Endothelial cell of umbilical vein (primary cell): Measurements from ENCODE around the gene GC. TPM values are rescaled to one million over a fixed set of nuclear protein-coding genes. Genes with fewer than 3 reads are reported as not detected.

Experiments used
- BruUV-seq: library from RNA; stranded (reverse); fragments of 400-500 nt; replicated peaks from 2 replicates; lab custom pipeline; 2021; lab: Mats Ljungman, UMichigan
- CTCF ChIA-PET: fragments of 300-600, 350-600 bp; sonication (Branson Sonifier 250); formaldehyde crosslinking; loops from one replicate; lab custom pipeline; 2021; ENCODE audit warnings: antibody characterized with exemption, inconsistent platforms; lab: Charles Lee
- POLR2A ChIA-PET: fragments of 300-600, 350-600 bp; sonication (Branson Sonifier 250); formaldehyde crosslinking; loops from one replicate; lab custom pipeline; 2021; ENCODE audit warnings: antibody characterized with exemption, inconsistent platforms; lab: Charles Lee
- DNase-seq: peaks from one replicate; pipeline ENCODE4 v3.0.0-alpha.2; 2011; ENCODE audit warnings: low read depth, low spot score
- FAIRE-seq: peaks from 2 replicates; lab custom pipeline; 2011; peaks lifted over from hg19 to GRCh38; lab: Jason Lieb, UNC
- H2AFZ ChIP-seq: 2 replicates; pipeline ENCODE4 v1.6.0; 2012; ENCODE audit warnings: low read depth, low read length, control low read depth, inconsistent platforms
- H3K27ac ChIP-seq: 2 replicates; pipeline ENCODE4 v1.5.1; 2011; ENCODE audit warnings: low read depth, mild to moderate bottlenecking, control low read depth, low read length, moderate library complexity; ENCODE audit not compliant: insufficient read depth
- H3K27me3 ChIP-seq, 2 experiments: 2 replicates each; pipeline versions ENCODE4 v1.6.0 to v1.6.1; 2011; ENCODE audit warnings: low read length in 2 of 2, mixed read lengths in 1 of 2; ENCODE audit not compliant: control insufficient read depth in 2 of 2, insufficient read depth in 2 of 2
- H3K36me3 ChIP-seq, 2 experiments: 2 replicates in 1 of 2; 3 replicates in 1 of 2; pipeline ENCODE4 v1.5.1; 2011; ENCODE audit warnings: low read length in 2 of 2, mild to moderate bottlenecking in 1 of 2, moderate library complexity in 1 of 2; ENCODE audit not compliant: control insufficient read depth in 2 of 2, insufficient read depth in 2 of 2; ENCODE audit errors: extremely low read depth in 1 of 2
- H3K4me1 ChIP-seq: 3 replicates; pipeline ENCODE4 v1.5.1; 2011; ENCODE audit warnings: mild to moderate bottlenecking, low read length; ENCODE audit not compliant: control insufficient read depth, insufficient read depth; ENCODE audit errors: extremely low read depth
- H3K4me2 ChIP-seq: 2 replicates; pipeline ENCODE4 v1.6.1; 2011; ENCODE audit warnings: low read length, control low read depth, mixed read lengths; ENCODE audit not compliant: insufficient read depth
- H3K4me3 ChIP-seq, 3 experiments: fragments of 200-600 bp in 1 of 3; sonication (generic), shearing (Covaris generic) in 1 of 3; replicated peaks in 1 of 3; 2 replicates each; pipeline ENCODE4 v1.5.1; 2011 to 2016; ENCODE audit warnings: control low read depth in 3 of 3, low read length in 3 of 3, mild to moderate bottlenecking in 2 of 3, inconsistent platforms in 1 of 3, low read depth in 1 of 3, moderate library complexity in 1 of 3; ENCODE audit not compliant: insufficient read depth in 1 of 3
- H3K79me2 ChIP-seq: 2 replicates; pipeline ENCODE4 v1.6.0; 2012; ENCODE audit warnings: low read length, inconsistent platforms; ENCODE audit not compliant: control insufficient read depth, insufficient read depth
- H3K9ac ChIP-seq: replicated peaks from 2 replicates; pipeline ENCODE3; 2011; ENCODE audit warnings: low read length, control low read depth; ENCODE audit not compliant: insufficient read depth; ENCODE audit errors: extremely low read depth
- H3K9me1 ChIP-seq: replicated peaks from 3 replicates; pipeline ENCODE4 v1.6.0; 2011; ENCODE audit warnings: mild to moderate bottlenecking, low read length; ENCODE audit not compliant: control insufficient read depth, insufficient read depth; ENCODE audit errors: extremely low read depth
- H3K9me3 ChIP-seq: replicated peaks from 2 replicates; pipeline ENCODE4 v1.5.1; 2012; ENCODE audit warnings: low read length, inconsistent platforms; ENCODE audit not compliant: control insufficient read depth, insufficient read depth
- H4K20me1 ChIP-seq: replicated peaks from 2 replicates; pipeline ENCODE3; 2011; ENCODE audit warnings: mild to moderate bottlenecking, low read length; ENCODE audit not compliant: control insufficient read depth, insufficient read depth; ENCODE audit errors: extremely low read depth
- EZH2 ChIP-seq: IDR thresholded peaks from 2 replicates; pipeline ENCODE4 v1.6.1; 2012; ENCODE audit warnings: borderline replicate concordance, low read depth, mild to moderate bottlenecking, moderate library complexity, low read length, inconsistent platforms; ENCODE audit not compliant: severe bottlenecking
- FOS ChIP-seq: IDR thresholded peaks from 2 replicates; pipeline ENCODE4 v1.6.1; 2011; ENCODE audit warnings: mild to moderate bottlenecking, low read length, moderate library complexity, borderline replicate concordance; ENCODE audit not compliant: insufficient read depth
- GATA2 ChIP-seq: IDR thresholded peaks from 2 replicates; pipeline ENCODE4 v1.7.0; 2011; ENCODE audit warnings: low read depth, mild to moderate bottlenecking, moderate library complexity, mixed read lengths, low read length; ENCODE audit not compliant: insufficient read length, insufficient read depth
- JUN ChIP-seq: IDR thresholded peaks from 2 replicates; pipeline ENCODE4 v1.6.1; 2011; ENCODE audit warnings: borderline replicate concordance, low read depth; ENCODE audit not compliant: insufficient read length, insufficient read depth
- MYC ChIP-seq: IDR thresholded peaks from one replicate; pipeline ENCODE4 v1.6.1; 2011; ENCODE audit warnings: mild to moderate bottlenecking, low read depth, low read length
- POLR2A ChIP-seq: IDR thresholded peaks from 2 replicates; pipeline ENCODE4 v1.6.1; 2012; ENCODE audit warnings: low read depth, mild to moderate bottlenecking, control low read depth, low read length
- POLR2AphosphoS5 ChIP-seq: IDR thresholded peaks from 2 replicates; pipeline ENCODE4 v1.6.1; 2012; ENCODE audit warnings: low read depth, mild to moderate bottlenecking, control low read depth, low read length, moderate library complexity; ENCODE audit not compliant: insufficient read depth
- dilution Hi-C: fragments of 300-500 bp; cut with MboI; formaldehyde crosslinking; loops from one replicate; pipeline ENCODE4 v1.15.0; 2019; ENCODE audit warnings: low sequenced_read_pairs; ENCODE audit not compliant: extremely low pct_ligation_motif_present
- intact Hi-C: fragments of 100-400 bp; cut with micrococcal nuclease; formaldehyde crosslinking; loops from one replicate; pipeline ENCODE4 v1.10.0; 2022
- polyA plus RNA-seq, 4 experiments: library from polyadenylated mRNA; depleted of rRNA in 3 of 4; stranded (reverse) in 3 of 4; unstranded in 1 of 4; fragments of >200 nt; gene quantifications; 2 replicates each; pipeline versions ENCODE4 v1.2.1 to v1.2.3, GENCODE V29; 2011 to 2012; ENCODE audit warnings: missing spikeins in 1 of 4
- small RNA-seq: library from RNA; depleted of rRNA; stranded (forward); fragments of <200 nt; gene quantifications from one replicate; pipeline ENCODE3, GENCODE V24; 2012; ENCODE audit warnings: low replicate concordance, low read depth; ENCODE audit not compliant: insufficient read depth, insufficient read length
- total RNA-seq: library from RNA; stranded (reverse); gene quantifications from 2 replicates; pipeline ENCODE4 v1.2.3, GENCODE V29; 2021
- TF ChIP-seq, protein P1 (sequence below): IDR thresholded peaks from 2 replicates; pipeline ENCODE4 v1.6.1; 2011; ENCODE audit not compliant: insufficient read depth, insufficient read length
- TF ChIP-seq, protein P2 (sequence below), 2 donors: IDR thresholded peaks; 1 replicate in 1 of 2; 2 replicates in 1 of 2; pipeline ENCODE4 v1.5.1; 2011; ENCODE audit warnings: low read length in 2 of 2, mild to moderate bottlenecking in 2 of 2, moderate library complexity in 2 of 2, control low read depth in 1 of 2, inconsistent platforms in 1 of 2, low read depth in 1 of 2; ENCODE audit not compliant: insufficient read depth in 1 of 2; ENCODE audit errors: extremely low read depth in 1 of 2

Gene GC
- total and polyA plus RNA-seq, 2 donors (not counting 3 experiments of a cell fraction or from before 2014, with no cell fraction given), result not detected

DNA sequence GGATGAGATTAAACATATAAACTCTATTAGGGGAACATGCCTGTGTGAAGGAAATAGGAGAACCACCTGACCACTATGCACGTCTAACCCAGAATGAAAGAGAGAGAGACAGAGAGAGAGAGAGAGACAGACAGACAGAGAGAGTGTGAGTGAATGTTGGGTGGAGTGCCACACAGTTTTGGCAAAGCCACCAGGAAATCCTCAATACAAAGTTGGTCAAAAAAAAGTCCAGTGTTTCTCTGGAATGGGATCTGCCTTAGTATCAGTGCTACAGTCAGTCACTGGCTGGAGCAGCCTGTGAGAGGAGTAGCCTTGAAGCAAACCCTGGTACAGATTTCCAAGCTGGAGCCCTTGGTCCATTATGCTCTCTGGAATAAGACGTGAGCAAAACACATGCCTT lies 91.7 kb downstream of the GC start:
- dilution Hi-C loops (no loop called here), intact Hi-C loops (no loop called here)
- H3K9me3 ChIP-seq, result no peaks in the 10 kb centered on the region
- no peak overlapping the region for H2AFZ ChIP-seq
- TF ChIP-seq GATA2 (no peak), EZH2 (no peak), POLR2A (no peak), POLR2AphosphoS5 (no peak), MYC (no peak), JUN (no peak), FOS (no peak)
- TF ChIP-seq, protein P1, sequence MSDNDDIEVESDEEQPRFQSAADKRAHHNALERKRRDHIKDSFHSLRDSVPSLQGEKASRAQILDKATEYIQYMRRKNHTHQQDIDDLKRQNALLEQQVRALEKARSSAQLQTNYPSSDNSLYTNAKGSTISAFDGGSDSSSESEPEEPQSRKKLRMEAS, result no peak
- TF ChIP-seq, protein P2, sequence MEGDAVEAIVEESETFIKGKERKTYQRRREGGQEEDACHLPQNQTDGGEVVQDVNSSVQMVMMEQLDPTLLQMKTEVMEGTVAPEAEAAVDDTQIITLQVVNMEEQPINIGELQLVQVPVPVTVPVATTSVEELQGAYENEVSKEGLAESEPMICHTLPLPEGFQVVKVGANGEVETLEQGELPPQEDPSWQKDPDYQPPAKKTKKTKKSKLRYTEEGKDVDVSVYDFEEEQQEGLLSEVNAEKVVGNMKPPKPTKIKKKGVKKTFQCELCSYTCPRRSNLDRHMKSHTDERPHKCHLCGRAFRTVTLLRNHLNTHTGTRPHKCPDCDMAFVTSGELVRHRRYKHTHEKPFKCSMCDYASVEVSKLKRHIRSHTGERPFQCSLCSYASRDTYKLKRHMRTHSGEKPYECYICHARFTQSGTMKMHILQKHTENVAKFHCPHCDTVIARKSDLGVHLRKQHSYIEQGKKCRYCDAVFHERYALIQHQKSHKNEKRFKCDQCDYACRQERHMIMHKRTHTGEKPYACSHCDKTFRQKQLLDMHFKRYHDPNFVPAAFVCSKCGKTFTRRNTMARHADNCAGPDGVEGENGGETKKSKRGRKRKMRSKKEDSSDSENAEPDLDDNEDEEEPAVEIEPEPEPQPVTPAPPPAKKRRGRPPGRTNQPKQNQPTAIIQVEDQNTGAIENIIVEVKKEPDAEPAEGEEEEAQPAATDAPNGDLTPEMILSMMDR (IDR thresholded peaks at IDR 0.05; ENCODE audit: extremely low read depth in 1 of 2, insufficient read depth in 1 of 2, low read depth in 1 of 2, low read length in 2 of 2), result no peak
- H3K79me2 ChIP-seq, result no peaks in the 10 kb centered on the region
- H3K4me2 ChIP-seq, result no peak overlapping the region
- ChIA-PET CTCF (no interaction called here), POLR2A (no interaction called here)
- BruUV-seq, result no TSS peak
- no peak overlapping the region for H3K27ac ChIP-seq
- no peaks in the 10 kb centered on the region for H3K9me1 ChIP-seq
- no peak for DNase-seq
- no peaks in the 10 kb centered on the region for H3K27me3 ChIP-seq
- FAIRE-seq, result no peak
- H3K9ac ChIP-seq, result no peak overlapping the region
- H3K4me3 ChIP-seq, result no peak overlapping the region
- no peaks in the 10 kb centered on the region for H3K36me3 ChIP-seq
- H4K20me1 ChIP-seq, result no peaks in the 10 kb centered on the region
- no peaks in the 10 kb centered on the region for H3K4me1 ChIP-seq

Small RNA genes lying within 50 kb of the gene (small RNA-seq; reads per million reads assigned to genes)
- gene RNA5SP163, result not detected

Other genes starting within 250 kb of the GC start
- gene NPFFR2, start 247.9 kb upstream of the GC start, total RNA-seq, result 0.23 TPM in 1 of 2 replicates, not detected in the other
- gene NPFFR2, start 247.9 kb upstream of the GC start, polyA plus RNA-seq, result 0.06 and 0.13 TPM in 2 replicates